Epithelial cell of esophagus (primary cell): ENCODE results near the gene KRTAP12-1.

ENCODE experiments used
- DNase-seq: peaks from one replicate; pipeline ENCODE4 v3.0.0; 2010; ENCODE audit warnings: low read depth
- H3K4me3 ChIP-seq: 2 replicates; pipeline ENCODE4 v1.5.1; 2011; ENCODE audit warnings: mild to moderate bottlenecking, low read length, control low read depth
- TF ChIP-seq, protein P1 (sequence below): IDR thresholded peaks from 2 replicates; pipeline ENCODE4 v1.5.1; 2011; ENCODE audit warnings: low read depth, mild to moderate bottlenecking, low read length, control low read depth, inconsistent platforms; ENCODE audit not compliant: insufficient read depth; ENCODE audit errors: missing control alignments

KRTAP12-1 gene

DNA sequence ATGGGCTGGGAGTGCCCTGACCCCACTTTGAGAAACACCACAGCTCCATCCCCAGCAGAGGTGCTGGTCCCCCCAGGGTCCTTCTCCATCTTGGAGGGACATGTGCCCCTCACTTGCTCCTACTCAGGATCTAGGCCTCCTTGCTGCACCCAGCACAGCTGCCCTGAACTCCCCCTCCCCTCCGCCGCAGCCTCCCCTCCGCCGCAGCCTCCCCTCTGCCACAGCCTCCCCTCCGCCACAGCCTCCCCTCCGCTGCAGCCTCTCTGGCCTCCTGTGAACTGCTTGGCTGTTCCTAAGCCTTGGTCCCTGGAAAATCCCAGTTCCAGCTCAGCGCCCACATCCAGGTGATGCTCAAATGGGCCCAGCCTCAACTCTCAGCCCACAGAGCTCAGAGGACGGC, 45.4 kb upstream of the KRTAP12-1 start:
- no peak for DNase-seq
- no peak overlapping the region for H3K4me3 ChIP-seq
- TF ChIP-seq, protein P1, sequence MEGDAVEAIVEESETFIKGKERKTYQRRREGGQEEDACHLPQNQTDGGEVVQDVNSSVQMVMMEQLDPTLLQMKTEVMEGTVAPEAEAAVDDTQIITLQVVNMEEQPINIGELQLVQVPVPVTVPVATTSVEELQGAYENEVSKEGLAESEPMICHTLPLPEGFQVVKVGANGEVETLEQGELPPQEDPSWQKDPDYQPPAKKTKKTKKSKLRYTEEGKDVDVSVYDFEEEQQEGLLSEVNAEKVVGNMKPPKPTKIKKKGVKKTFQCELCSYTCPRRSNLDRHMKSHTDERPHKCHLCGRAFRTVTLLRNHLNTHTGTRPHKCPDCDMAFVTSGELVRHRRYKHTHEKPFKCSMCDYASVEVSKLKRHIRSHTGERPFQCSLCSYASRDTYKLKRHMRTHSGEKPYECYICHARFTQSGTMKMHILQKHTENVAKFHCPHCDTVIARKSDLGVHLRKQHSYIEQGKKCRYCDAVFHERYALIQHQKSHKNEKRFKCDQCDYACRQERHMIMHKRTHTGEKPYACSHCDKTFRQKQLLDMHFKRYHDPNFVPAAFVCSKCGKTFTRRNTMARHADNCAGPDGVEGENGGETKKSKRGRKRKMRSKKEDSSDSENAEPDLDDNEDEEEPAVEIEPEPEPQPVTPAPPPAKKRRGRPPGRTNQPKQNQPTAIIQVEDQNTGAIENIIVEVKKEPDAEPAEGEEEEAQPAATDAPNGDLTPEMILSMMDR = no peak

DNA sequence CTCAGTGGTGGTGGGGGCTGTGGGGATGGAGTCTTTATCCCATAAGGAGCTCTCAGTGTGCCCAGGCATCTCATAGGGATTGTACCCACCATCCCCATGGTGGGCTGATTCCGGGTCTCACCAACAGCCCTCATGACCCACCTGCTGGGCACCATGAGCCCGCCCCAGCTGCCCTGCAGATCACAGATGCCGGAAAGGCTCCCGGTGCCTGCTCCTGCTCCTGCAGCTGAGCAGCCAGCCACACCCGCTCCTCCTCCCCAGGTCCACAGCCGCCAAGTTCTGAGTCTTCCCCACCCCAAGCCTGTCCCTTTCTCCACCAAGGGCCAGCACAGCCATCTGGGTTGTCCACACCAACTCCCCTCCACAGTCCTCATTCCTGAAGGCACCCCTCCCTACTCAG, 44.9 kb upstream of the KRTAP12-1 start:
- no peak for DNase-seq
- no peak overlapping the region for H3K4me3 ChIP-seq
- TF ChIP-seq, protein P1 = no peak

DNA sequence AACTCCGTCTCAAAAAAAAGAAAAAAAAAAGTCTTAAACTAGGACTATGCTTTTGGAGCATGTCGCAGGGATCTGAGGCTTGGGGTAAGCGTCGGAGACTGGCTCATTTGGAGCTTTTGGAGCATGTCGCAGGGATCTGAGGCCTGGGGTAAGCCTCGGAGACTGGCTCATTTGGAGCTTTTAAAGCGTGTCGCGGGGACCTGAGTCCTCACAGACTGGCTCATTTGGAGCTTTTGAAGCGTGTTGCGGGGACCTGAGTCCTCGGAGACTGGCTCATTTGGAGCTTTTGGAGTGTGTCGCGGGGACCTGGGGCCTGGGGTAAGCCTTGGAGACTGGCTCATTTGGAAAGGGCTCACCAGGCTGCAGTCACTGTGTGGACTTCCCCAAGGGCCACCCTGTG, 43.0 kb upstream of the KRTAP12-1 start:
- TF ChIP-seq, protein P1 = no peak
- H3K4me3 ChIP-seq = no peak overlapping the region
- no peak for DNase-seq

DNA sequence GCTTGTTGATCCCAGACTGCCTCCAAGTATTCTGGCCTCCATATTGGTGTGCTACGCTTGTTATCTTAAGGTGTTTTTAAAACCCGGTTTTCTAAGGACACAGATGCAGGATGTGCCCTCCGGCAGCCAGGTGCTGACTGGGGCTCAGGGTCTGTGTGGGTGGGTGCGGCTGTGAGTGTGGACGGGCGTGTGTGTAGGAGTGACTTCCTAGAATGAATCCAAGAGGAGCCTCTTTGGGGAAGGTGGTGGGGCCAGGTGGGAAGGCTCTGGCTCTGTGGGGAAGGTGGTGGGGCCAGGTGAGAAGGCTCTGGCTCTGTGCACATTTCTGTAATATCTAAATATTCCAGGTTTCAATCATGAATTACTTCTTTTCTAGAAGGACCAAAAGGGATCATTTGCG, 42.2 kb upstream of the KRTAP12-1 start:
- TF ChIP-seq, protein P1 = no peak
- no peak for DNase-seq
- no peak overlapping the region for H3K4me3 ChIP-seq

DNA sequence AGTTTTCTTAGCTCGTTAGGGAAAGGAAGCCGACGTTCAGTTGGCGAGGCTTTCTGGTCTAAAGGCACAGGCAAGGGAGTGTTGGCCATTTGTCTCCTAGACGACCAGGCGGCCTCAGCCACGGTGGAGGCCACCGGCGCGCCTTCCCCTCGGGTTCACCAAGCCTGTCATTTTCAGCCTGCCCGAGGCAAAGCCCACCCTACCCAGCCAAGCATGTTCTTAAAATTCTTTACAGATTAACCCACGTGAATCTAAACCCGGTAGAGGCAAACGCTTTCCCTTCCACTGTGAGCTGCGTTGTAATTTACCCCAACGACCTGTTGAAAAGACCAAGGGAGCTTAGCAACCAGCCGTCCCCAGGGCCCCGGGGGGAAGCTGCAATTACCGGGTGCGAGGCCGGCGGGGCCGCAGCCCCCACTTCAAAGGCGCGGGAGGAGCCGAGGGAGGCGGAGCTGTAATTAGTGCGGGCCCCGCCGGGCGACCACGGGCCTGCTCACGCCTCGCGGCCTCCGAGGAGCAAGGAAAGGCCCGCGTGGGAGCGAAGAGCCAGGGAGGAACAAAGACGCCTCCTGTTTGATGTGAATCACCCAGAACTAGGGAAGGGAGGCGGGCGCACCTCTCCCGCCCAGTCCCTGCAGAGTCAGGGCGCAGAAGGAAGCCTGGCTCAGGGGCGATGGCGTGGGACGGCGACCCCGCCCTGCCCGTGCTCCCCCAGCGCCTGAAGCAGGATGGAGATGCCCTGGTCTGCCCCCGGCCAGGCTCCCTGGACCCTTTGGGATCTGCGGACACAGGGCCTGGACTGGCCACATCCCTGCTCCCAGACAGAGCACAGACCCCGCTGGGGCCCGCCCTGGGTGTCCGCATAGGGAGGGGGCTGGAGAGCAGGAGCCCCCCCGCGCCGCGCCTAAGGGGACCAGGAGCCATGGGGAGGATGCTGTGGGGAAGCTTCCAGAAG, 41.5 kb upstream of the KRTAP12-1 start:
- H3K4me3 ChIP-seq = no peak overlapping the region
- peak; percentile 8 for DNase-seq

DNA sequence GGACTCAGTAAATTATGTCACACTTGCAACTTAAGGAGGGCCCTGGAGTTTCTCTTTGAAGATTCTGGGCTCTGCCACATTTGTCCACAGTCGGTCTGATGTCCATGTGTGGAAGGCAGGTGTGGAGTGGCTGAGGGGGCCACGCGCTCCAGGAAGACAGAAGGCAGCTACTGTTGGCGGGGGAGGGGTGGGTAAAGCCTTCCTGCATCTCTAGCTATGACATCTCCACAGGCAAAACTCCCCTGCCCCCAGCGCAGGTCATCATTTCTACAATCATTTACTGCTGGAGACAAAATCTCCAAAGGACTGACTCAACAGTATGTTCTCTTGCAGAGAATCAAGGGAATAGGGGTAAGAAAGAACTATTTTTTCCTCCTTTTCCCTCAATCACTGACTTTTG, 40.8 kb upstream of the KRTAP12-1 start:
- TF ChIP-seq, protein P1 = no peak
- H3K4me3 ChIP-seq = no peak overlapping the region
- DNase-seq = no peak

More for the DNA sequence above, 41.5 kb upstream of the KRTAP12-1 start:
- TF ChIP-seq, protein P1 = no peak

DNA sequence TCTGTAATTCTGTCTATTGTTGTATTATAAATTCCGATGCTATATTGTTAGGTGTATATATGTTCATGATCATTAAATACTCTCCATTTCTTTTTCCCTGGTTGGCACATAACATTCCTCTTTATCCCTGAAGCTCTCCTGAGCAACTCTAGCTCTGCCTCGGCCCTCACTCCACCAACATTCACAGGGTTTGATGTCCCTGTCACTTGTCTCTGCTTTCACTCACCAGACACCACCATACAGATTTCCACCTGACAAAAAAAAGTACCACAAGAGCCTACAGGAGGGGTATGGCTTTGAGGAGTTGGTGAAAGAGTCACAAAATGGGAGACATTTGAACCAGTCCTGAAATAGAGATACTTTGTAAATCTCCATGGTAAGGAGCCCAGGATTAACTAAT, 38.2 kb upstream of the KRTAP12-1 start:
- no peak overlapping the region for H3K4me3 ChIP-seq
- TF ChIP-seq, protein P1 = no peak
- no peak for DNase-seq
